ENCODE data around the gene HOXC10.

The HOXC10 gene

GRCh38 chr12:53998110-53998899 lies 13.4 kb downstream of the HOXC10 start:
- H2AFZ ChIP-seq (ENCODE audit: low read depth, low read length) = no peak overlapping the region
- no peaks in the 10 kb centered on the region for H3K9me3 ChIP-seq (ENCODE audit: low read length)
- peaks cover 100% of the 10 kb centered on the region for H3K27me3 ChIP-seq (ENCODE audit: insufficient read depth, low read length)
- no peak overlapping the region for H3K4me3 ChIP-seq (ENCODE audit: low read length)
- no peaks in the 10 kb centered on the region for H3K36me3 ChIP-seq (ENCODE audit: insufficient read depth, low read length)
- H3K4me1 ChIP-seq (ENCODE audit: insufficient read depth, low read length) = peaks cover 7% of the 10 kb centered on the region

GRCh38 chr12:53998900-53999236 lies 13.9 kb downstream of the HOXC10 start:
- peaks cover 99% of the 10 kb centered on the region for H3K27me3 ChIP-seq (ENCODE audit: insufficient read depth, low read length)
- H3K9me3 ChIP-seq (ENCODE audit: low read length) = no peaks in the 10 kb centered on the region
- H3K36me3 ChIP-seq (ENCODE audit: insufficient read depth, low read length) = no peaks in the 10 kb centered on the region
- H3K4me1 ChIP-seq (ENCODE audit: insufficient read depth, low read length) = peaks cover 7% of the 10 kb centered on the region
- H2AFZ ChIP-seq (ENCODE audit: low read depth, low read length) = no peak overlapping the region
- no peak overlapping the region for H3K4me3 ChIP-seq (ENCODE audit: low read length)

- Histone ChIP-seq H2AFZ (ENCODE audit: low read depth, low read length) (peak overlapping the region; percentile 57), H3K27me3 (ENCODE audit: insufficient read depth, low read length) (peaks cover 99% of the 10 kb centered on the region), H3K4me3 (ENCODE audit: low read length) (no peak overlapping the region), H3K9me3 (ENCODE audit: low read length) (no peaks in the 10 kb centered on the region), H3K4me1 (ENCODE audit: insufficient read depth, low read length) (peaks cover 7% of the 10 kb centered on the region), H3K36me3 (ENCODE audit: insufficient read depth, low read length) (no peaks in the 10 kb centered on the region)
These were observed 14.7 kb downstream of the HOXC10 start for GRCh38 chr12:53999559-54000115.

- Histone ChIP-seq H3K27me3 (ENCODE audit: insufficient read depth, low read length) (peaks cover 99% of the 10 kb centered on the region), H3K4me1 (ENCODE audit: insufficient read depth, low read length) (peaks cover 3% of the 10 kb centered on the region), H3K36me3 (ENCODE audit: insufficient read depth, low read length) (no peaks in the 10 kb centered on the region), H2AFZ (ENCODE audit: low read depth, low read length) (peak within 1 kb of the TSS; percentile 57), H3K9me3 (ENCODE audit: low read length) (no peaks in the 10 kb centered on the region), H3K4me3 (ENCODE audit: low read length) (peak within 1 kb of the TSS; percentile 1)
These were observed 15.5 kb downstream of the HOXC10 start, which contains the start of gene HOXC9 for GRCh38 chr12:54000116-54001114. HOXC9 (plus strand) TSS chr12:54000161; CDS start chr12:54000189, 28 bp downstream.

GRCh38 chr12:54001283-54002187 lies 16.6 kb downstream of the HOXC10 start:
- no peaks in the 10 kb centered on the region for H3K9me3 ChIP-seq (ENCODE audit: low read length)
- no peak overlapping the region for H2AFZ ChIP-seq (ENCODE audit: low read depth, low read length)
- H3K4me1 ChIP-seq (ENCODE audit: insufficient read depth, low read length) = peaks cover 3% of the 10 kb centered on the region
- H3K27me3 ChIP-seq (ENCODE audit: insufficient read depth, low read length) = peaks cover 98% of the 10 kb centered on the region
- no peak overlapping the region for H3K4me3 ChIP-seq (ENCODE audit: low read length)
- H3K36me3 ChIP-seq (ENCODE audit: insufficient read depth, low read length) = no peaks in the 10 kb centered on the region

- no peaks in the 10 kb centered on the region for H3K36me3 ChIP-seq (ENCODE audit: insufficient read depth, low read length)
- H2AFZ ChIP-seq (ENCODE audit: low read depth, low read length) = no peak overlapping the region
- H3K9me3 ChIP-seq (ENCODE audit: low read length) = no peaks in the 10 kb centered on the region
- H3K27me3 ChIP-seq (ENCODE audit: insufficient read depth, low read length) = peaks cover 98% of the 10 kb centered on the region
- peaks cover 3% of the 10 kb centered on the region for H3K4me1 ChIP-seq (ENCODE audit: insufficient read depth, low read length)
- H3K4me3 ChIP-seq (ENCODE audit: low read length) = no peak overlapping the region
These were observed 17.4 kb downstream of the HOXC10 start for GRCh38 chr12:54002278-54002914.

GRCh38 chr12:54002915-54003389 lies 18.0 kb downstream of the HOXC10 start:
- Histone ChIP-seq H3K27me3 (ENCODE audit: insufficient read depth, low read length) (peaks cover 98% of the 10 kb centered on the region), H3K36me3 (ENCODE audit: insufficient read depth, low read length) (no peaks in the 10 kb centered on the region), H3K9me3 (ENCODE audit: low read length) (no peaks in the 10 kb centered on the region), H3K4me3 (ENCODE audit: low read length) (no peak overlapping the region), H3K4me1 (ENCODE audit: insufficient read depth, low read length) (peaks cover 3% of the 10 kb centered on the region), H2AFZ (ENCODE audit: low read depth, low read length) (no peak overlapping the region)

GRCh38 chr12:54003625-54004024 lies 18.7 kb downstream of the HOXC10 start:
- H3K27me3 ChIP-seq (ENCODE audit: insufficient read depth, low read length) = peaks cover 97% of the 10 kb centered on the region
- no peaks in the 10 kb centered on the region for H3K9me3 ChIP-seq (ENCODE audit: low read length)

GRCh38 chr12:54004063-54004840 lies 19.3 kb downstream of the HOXC10 start:
- Histone ChIP-seq H3K4me1 (ENCODE audit: insufficient read depth, low read length) (peaks cover 3% of the 10 kb centered on the region), H3K9me3 (ENCODE audit: low read length) (no peaks in the 10 kb centered on the region), H3K36me3 (ENCODE audit: insufficient read depth, low read length) (no peaks in the 10 kb centered on the region), H3K4me3 (ENCODE audit: low read length) (no peak overlapping the region), H2AFZ (ENCODE audit: low read depth, low read length) (no peak overlapping the region), H3K27me3 (ENCODE audit: insufficient read depth, low read length) (peaks cover 93% of the 10 kb centered on the region)

More at GRCh38 chr12:54003625-54004024, 18.7 kb downstream of the HOXC10 start:
- peaks cover 3% of the 10 kb centered on the region for H3K4me1 ChIP-seq (ENCODE audit: insufficient read depth, low read length)
- H3K36me3 ChIP-seq (ENCODE audit: insufficient read depth, low read length) = no peaks in the 10 kb centered on the region
- no peak overlapping the region for H3K4me3 ChIP-seq (ENCODE audit: low read length)
- no peak overlapping the region for H2AFZ ChIP-seq (ENCODE audit: low read depth, low read length)

GRCh38 chr12:54004841-54005530 lies 20.0 kb downstream of the HOXC10 start:
- H3K27me3 ChIP-seq (ENCODE audit: insufficient read depth, low read length) = peaks cover 93% of the 10 kb centered on the region
- no peaks in the 10 kb centered on the region for H3K9me3 ChIP-seq (ENCODE audit: low read length)
- H2AFZ ChIP-seq (ENCODE audit: low read depth, low read length) = no peak overlapping the region
- peaks cover 3% of the 10 kb centered on the region for H3K4me1 ChIP-seq (ENCODE audit: insufficient read depth, low read length)
- H3K36me3 ChIP-seq (ENCODE audit: insufficient read depth, low read length) = no peaks in the 10 kb centered on the region
- H3K4me3 ChIP-seq (ENCODE audit: low read length) = no peak overlapping the region

GRCh38 chr12:54005531-54005852 lies 20.5 kb downstream of the HOXC10 start:
- peaks cover 93% of the 10 kb centered on the region for H3K27me3 ChIP-seq (ENCODE audit: insufficient read depth, low read length)
- no peaks in the 10 kb centered on the region for H3K36me3 ChIP-seq (ENCODE audit: insufficient read depth, low read length)
- H3K9me3 ChIP-seq (ENCODE audit: low read length) = no peaks in the 10 kb centered on the region
- peaks cover 3% of the 10 kb centered on the region for H3K4me1 ChIP-seq (ENCODE audit: insufficient read depth, low read length)
- no peak overlapping the region for H2AFZ ChIP-seq (ENCODE audit: low read depth, low read length)
- H3K4me3 ChIP-seq (ENCODE audit: low read length) = no peak overlapping the region
